SU-DHL-6 (cell line): Measurements from ENCODE around the gene NPAS2.

Experiments
- H2AFZ ChIP-seq: fragments of 200-600 bp; sonication (generic); 2 replicates; pipeline ENCODE4 v1.6.1; 2014; ENCODE audit warnings: low read depth, mild to moderate bottlenecking, moderate library complexity, mixed read lengths, antibody characterized with exemption, low read length; ENCODE audit not compliant: severe bottlenecking
- H3F3A ChIP-seq: fragments of 200-600 bp; shearing (Covaris generic); 2 replicates; pipeline ENCODE4 v1.6.0; 2016; ENCODE audit warnings: antibody characterized with exemption, mild to moderate bottlenecking; ENCODE audit not compliant: insufficient read depth
- H3K27ac ChIP-seq: fragments of 200-600 bp; sonication (generic); 2 replicates; pipeline ENCODE4 v1.5.1; 2016; ENCODE audit warnings: low read depth, mild to moderate bottlenecking, low read length, moderate library complexity, mixed read lengths
- H3K27me3 ChIP-seq: fragments of 200-600 bp; sonication (generic), shearing (Covaris generic); 2 replicates; pipeline ENCODE4 v1.6.0; 2014; ENCODE audit warnings: mild to moderate bottlenecking, low read length
- H3K36me3 ChIP-seq: fragments of 200-600 bp; sonication (generic); 2 replicates; pipeline ENCODE4 v1.6.1; 2014; ENCODE audit warnings: mild to moderate bottlenecking, low read length, mixed read lengths
- H3K4me2 ChIP-seq: fragments of 300-600, 200-600 bp; shearing (Covaris generic), sonication (generic); 2 replicates; pipeline ENCODE4 v1.6.0; 2014; ENCODE audit warnings: low read length, low read depth, mild to moderate bottlenecking; ENCODE audit not compliant: poor library complexity, severe bottlenecking
- H3K4me3 ChIP-seq: fragments of 200-600 bp; sonication (generic); 2 replicates; pipeline ENCODE4 v1.5.1; 2014; ENCODE audit warnings: antibody characterized with exemption, low read length, mild to moderate bottlenecking, mixed read lengths; ENCODE audit not compliant: insufficient read depth, poor library complexity, severe bottlenecking
- H3K79me2 ChIP-seq: fragments of 200-600 bp; sonication (generic); 2 replicates; pipeline ENCODE4 v1.6.1; 2014; ENCODE audit warnings: mild to moderate bottlenecking, low read length, moderate library complexity; ENCODE audit not compliant: insufficient read depth
- H3K9ac ChIP-seq: fragments of 200-600 bp; sonication (generic); 2 replicates; pipeline ENCODE4 v1.7.0; 2014; ENCODE audit warnings: mild to moderate bottlenecking, low read length
- H3K9me2 ChIP-seq: fragments of 200-600 bp; sonication (generic); replicated peaks from 2 replicates; pipeline ENCODE4 v1.6.1; 2014; ENCODE audit warnings: low read length; ENCODE audit not compliant: insufficient read depth
- H3K9me3 ChIP-seq: fragments of 200-600 bp; sonication (generic); 2 replicates; pipeline ENCODE4 v1.6.1; 2014; ENCODE audit warnings: low read length, mixed read lengths; ENCODE audit not compliant: insufficient read depth
- H4K20me1 ChIP-seq: fragments of 200-600 bp; sonication (generic); 2 replicates; pipeline ENCODE4 v1.6.1; 2014; ENCODE audit warnings: low read depth, mild to moderate bottlenecking, antibody characterized with exemption, low read length, moderate library complexity, mixed read lengths
- EZH2phosphoT487 ChIP-seq: fragments of 200-600 bp; sonication (generic), shearing (Covaris generic); conservative IDR thresholded peaks from 2 replicates; pipeline ENCODE4 v1.6.1; 2018; ENCODE audit warnings: mild to moderate bottlenecking, antibody characterized with exemption, low read length, moderate library complexity, mixed read lengths
- TF ChIP-seq, protein P1 (sequence below): fragments of 200-600 bp; sonication (generic); IDR thresholded peaks from one replicate; pipeline ENCODE4 v1.5.1; 2017; ENCODE audit warnings: antibody characterized with exemption, mild to moderate bottlenecking, low read length, moderate library complexity; ENCODE audit not compliant: insufficient read depth, poor library complexity, severe bottlenecking

The NPAS2 gene

DNA sequence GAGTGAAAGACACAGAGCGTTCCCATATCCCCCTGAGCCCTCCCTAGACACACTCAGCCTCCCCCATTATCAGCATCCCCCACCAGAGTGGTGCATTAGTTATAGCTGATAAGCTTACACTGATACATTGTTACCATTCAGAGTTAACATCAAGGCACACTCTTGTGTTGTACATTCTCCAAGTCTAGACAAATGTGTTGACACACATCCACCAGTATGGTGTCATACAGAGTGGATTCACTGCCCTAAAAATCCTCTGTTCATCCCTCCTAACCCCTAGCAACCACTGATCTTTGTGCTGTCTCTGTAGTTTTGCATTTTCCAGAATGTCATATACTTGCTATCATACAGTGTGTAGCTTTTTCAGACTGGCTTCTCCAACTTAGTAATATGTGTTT lies 104.2 kb downstream of the NPAS2 start:
- no peak overlapping the region for H3K9ac ChIP-seq
- H3K4me2 ChIP-seq, result no peak overlapping the region
- no peak overlapping the region for H3K27ac ChIP-seq

DNA sequence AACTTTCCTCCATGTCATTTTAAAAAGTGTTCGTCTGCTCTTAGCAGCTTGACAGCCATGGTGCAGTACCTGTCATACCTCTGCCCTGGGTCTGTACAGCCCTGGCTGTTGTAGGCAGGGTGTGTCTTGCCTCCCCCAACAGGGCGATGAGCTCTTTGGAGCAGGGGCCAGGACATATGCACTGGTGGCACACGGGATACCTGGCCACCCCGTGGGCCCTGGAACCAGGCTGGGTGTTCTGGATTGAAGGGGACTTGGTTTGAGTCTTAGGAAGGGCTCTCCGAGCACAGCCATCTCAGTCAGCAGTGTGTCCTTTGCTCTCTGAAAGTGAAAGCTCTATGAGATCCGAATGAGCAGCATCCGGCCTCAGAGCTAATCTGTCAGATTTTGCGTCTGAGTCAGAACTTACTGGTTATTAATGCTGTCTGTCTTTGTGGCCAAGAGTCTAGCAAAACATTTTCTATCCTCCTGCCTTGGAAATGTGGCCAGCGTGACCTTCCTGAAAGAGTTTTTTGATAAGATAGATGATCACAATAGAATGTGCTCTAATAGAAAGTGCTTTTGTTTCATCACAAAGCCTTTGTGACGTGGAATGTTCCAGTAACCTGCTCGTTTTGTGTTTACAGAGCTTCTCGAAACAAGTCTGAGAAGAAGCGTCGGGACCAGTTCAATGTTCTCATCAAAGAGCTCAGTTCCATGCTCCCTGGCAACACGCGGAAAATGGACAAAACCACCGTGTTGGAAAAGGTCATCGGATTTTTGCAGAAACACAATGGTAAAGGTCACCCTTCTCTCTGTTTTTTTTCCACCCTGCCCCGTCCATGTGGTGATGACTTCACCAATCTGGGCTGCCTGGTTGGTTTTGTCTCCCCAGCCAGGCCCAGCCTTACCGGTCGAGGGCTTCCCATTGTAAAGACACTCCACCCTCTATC lies 104.8 kb downstream of the NPAS2 start:
- Histone ChIP-seq H3K9ac (no peak overlapping the region), H3K9me2 (no peaks in the 10 kb centered on the region), H4K20me1 (no peaks in the 10 kb centered on the region), H3K4me2 (no peak overlapping the region), H2AFZ (no peak overlapping the region), H3K4me3 (no peak overlapping the region), H3K27me3 (no peaks in the 10 kb centered on the region), H3F3A (no peaks in the 10 kb centered on the region), H3K36me3 (no peaks in the 10 kb centered on the region), H3K79me2 (no peaks in the 10 kb centered on the region), H3K27ac (no peak overlapping the region), H3K9me3 (no peaks in the 10 kb centered on the region)
- TF ChIP-seq, protein P1, sequence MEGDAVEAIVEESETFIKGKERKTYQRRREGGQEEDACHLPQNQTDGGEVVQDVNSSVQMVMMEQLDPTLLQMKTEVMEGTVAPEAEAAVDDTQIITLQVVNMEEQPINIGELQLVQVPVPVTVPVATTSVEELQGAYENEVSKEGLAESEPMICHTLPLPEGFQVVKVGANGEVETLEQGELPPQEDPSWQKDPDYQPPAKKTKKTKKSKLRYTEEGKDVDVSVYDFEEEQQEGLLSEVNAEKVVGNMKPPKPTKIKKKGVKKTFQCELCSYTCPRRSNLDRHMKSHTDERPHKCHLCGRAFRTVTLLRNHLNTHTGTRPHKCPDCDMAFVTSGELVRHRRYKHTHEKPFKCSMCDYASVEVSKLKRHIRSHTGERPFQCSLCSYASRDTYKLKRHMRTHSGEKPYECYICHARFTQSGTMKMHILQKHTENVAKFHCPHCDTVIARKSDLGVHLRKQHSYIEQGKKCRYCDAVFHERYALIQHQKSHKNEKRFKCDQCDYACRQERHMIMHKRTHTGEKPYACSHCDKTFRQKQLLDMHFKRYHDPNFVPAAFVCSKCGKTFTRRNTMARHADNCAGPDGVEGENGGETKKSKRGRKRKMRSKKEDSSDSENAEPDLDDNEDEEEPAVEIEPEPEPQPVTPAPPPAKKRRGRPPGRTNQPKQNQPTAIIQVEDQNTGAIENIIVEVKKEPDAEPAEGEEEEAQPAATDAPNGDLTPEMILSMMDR, result no peak
- TF ChIP-seq EZH2phosphoT487, result no peak

More for the DNA sequence above, 104.2 kb downstream of the NPAS2 start:
- Histone ChIP-seq H3K4me3 (no peak overlapping the region), H3F3A (no peaks in the 10 kb centered on the region), H3K79me2 (no peaks in the 10 kb centered on the region), H2AFZ (no peak overlapping the region), H3K36me3 (no peaks in the 10 kb centered on the region), H3K9me3 (no peaks in the 10 kb centered on the region), H4K20me1 (no peaks in the 10 kb centered on the region), H3K9me2 (no peaks in the 10 kb centered on the region), H3K27me3 (no peaks in the 10 kb centered on the region)
- TF ChIP-seq, protein P1, result no peak
- TF ChIP-seq EZH2phosphoT487, result no peak

DNA sequence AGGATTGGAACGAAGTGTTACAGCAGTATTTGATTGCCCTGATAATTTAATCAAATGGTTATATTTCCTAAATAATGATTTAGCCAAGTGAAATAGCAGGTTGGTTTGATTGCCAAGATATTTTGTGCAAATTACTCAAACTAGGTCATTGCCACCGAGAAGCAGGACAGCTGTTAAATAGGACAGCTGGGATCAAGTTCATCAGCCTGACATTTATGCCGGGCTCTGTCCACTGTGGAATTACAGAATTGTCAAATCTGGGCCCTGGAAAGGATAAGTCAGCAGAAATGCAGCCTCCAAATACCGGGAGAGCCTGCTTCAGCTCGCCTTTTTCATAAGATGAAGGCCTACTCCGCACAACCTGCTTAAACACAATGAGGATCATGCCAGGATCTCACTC lies 108.3 kb downstream of the NPAS2 start:
- no peak overlapping the region for H3K27ac ChIP-seq
- no peaks in the 10 kb centered on the region for H4K20me1 ChIP-seq
- H3K4me3 ChIP-seq, result no peak overlapping the region
- H3K4me2 ChIP-seq, result no peak overlapping the region
- no peaks in the 10 kb centered on the region for H3K27me3 ChIP-seq
- H3K36me3 ChIP-seq, result no peaks in the 10 kb centered on the region
- H2AFZ ChIP-seq, result no peak overlapping the region
- no peaks in the 10 kb centered on the region for H3K79me2 ChIP-seq
- H3K9me3 ChIP-seq, result no peaks in the 10 kb centered on the region
- no peaks in the 10 kb centered on the region for H3F3A ChIP-seq
- no peak overlapping the region for H3K9ac ChIP-seq
- H3K9me2 ChIP-seq, result no peaks in the 10 kb centered on the region
- TF ChIP-seq, protein P1, result no peak
- no peak for TF ChIP-seq EZH2phosphoT487
